Right forelimb (tissue), 1 donor: ENCODE measurements around the gene FAH.

Source experiments
- DNase-seq: peaks from one replicate; pipeline ENCODE4 v3.0.0-alpha.2; 2018

Gene FAH

GRCh38 chr15:80202016-80202315 is 49.2 kb downstream of the FAH start:
- no peak for DNase-seq

GRCh38 chr15:80202641-80203360 is 50.0 kb downstream of the FAH start:
- DNase-seq, result no peak

- DNase-seq, result no peak
Measured at GRCh38 chr15:80203361-80203885, 50.6 kb downstream of the FAH start.

GRCh38 chr15:80204231-80204630 is 51.4 kb downstream of the FAH start:
- DNase-seq, result no peak

- DNase-seq, result no peak
Measured at GRCh38 chr15:80207887-80208286, 55.1 kb downstream of the FAH start.

GRCh38 chr15:80208758-80209734 is 56.2 kb downstream of the FAH start:
- DNase-seq, result no peak

GRCh38 chr15:80210611-80211573 is 58.1 kb downstream of the FAH start:
- no peak for DNase-seq

GRCh38 chr15:80211976-80212375 is 59.2 kb downstream of the FAH start:
- no peak for DNase-seq

- no peak for DNase-seq
Measured at GRCh38 chr15:80214910-80215309, 62.1 kb downstream of the FAH start.

GRCh38 chr15:80216141-80216540 is 63.3 kb downstream of the FAH start:
- DNase-seq, result no peak

GRCh38 chr15:80216911-80217310 is 64.1 kb downstream of the FAH start:
- DNase-seq, result no peak

GRCh38 chr15:80217327-80217900 is 64.6 kb downstream of the FAH start:
- DNase-seq, result no peak

GRCh38 chr15:80219955-80220354 is 67.2 kb downstream of the FAH start:
- no peak for DNase-seq

- no peak for DNase-seq
Measured at GRCh38 chr15:80228959-80229610, 76.3 kb downstream of the FAH start.

- no peak for DNase-seq
Measured at GRCh38 chr15:80231371-80231770, 78.6 kb downstream of the FAH start.

GRCh38 chr15:80233581-80233980 is 80.8 kb downstream of the FAH start:
- DNase-seq, result no peak

GRCh38 chr15:80234883-80235282 is 82.1 kb downstream of the FAH start:
- no peak for DNase-seq
